Activated CD4-positive, alpha-beta T cell treated with anti-CD3 and anti-CD28 coated beads, Interleukin-2, amount 50 U/mL, for 16 hours (primary cell): ENCODE data around the gene TFPI2.

Source experiments
- DNase-seq: peaks from one replicate; pipeline ENCODE4 v3.0.0-alpha.2; 2020

TFPI2 gene

GRCh38 chr7:93902777-93903423, 12.3 kb upstream of the TFPI2 start:
- DNase-seq = no peak

GRCh38 chr7:93897680-93898079, 7.1 kb upstream of the TFPI2 start:
- DNase-seq = no peak

- no peak for DNase-seq
These were observed 5.5 kb upstream of the TFPI2 start for GRCh38 chr7:93895859-93896600.

GRCh38 chr7:93894966-93895640, 4.5 kb upstream of the TFPI2 start:
- DNase-seq = no peak

GRCh38 chr7:93894426-93894825, 3.9 kb upstream of the TFPI2 start:
- DNase-seq = no peak

- DNase-seq = no peak
These were observed 501 bp downstream of the TFPI2 start for GRCh38 chr7:93890041-93890463.

GRCh38 chr7:93889261-93889660, 1.3 kb downstream of the TFPI2 start:
- DNase-seq = no peak

GRCh38 chr7:93884541-93884940, 6.0 kb downstream of the TFPI2 start:
- DNase-seq = no peak

GRCh38 chr7:93883917-93884345, 6.6 kb downstream of the TFPI2 start:
- DNase-seq = no peak

GRCh38 chr7:93883078-93883916, 7.3 kb downstream of the TFPI2 start:
- no peak for DNase-seq

- no peak for DNase-seq
These were observed 8.1 kb downstream of the TFPI2 start for GRCh38 chr7:93882468-93882867.

GRCh38 chr7:93879356-93879755, 11.2 kb downstream of the TFPI2 start:
- no peak for DNase-seq

GRCh38 chr7:93877742-93878141, 12.8 kb downstream of the TFPI2 start:
- DNase-seq = no peak

- no peak for DNase-seq
These were observed 16.5 kb downstream of the TFPI2 start for GRCh38 chr7:93873998-93874574.

GRCh38 chr7:93866886-93867285, 23.7 kb downstream of the TFPI2 start:
- no peak for DNase-seq

- no peak for DNase-seq
These were observed 27.9 kb downstream of the TFPI2 start for GRCh38 chr7:93862651-93863050.

- no peak for DNase-seq
These were observed 29.1 kb downstream of the TFPI2 start for GRCh38 chr7:93861325-93861949.

GRCh38 chr7:93860261-93860660, 30.3 kb downstream of the TFPI2 start:
- no peak for DNase-seq

- DNase-seq = no peak
These were observed 31.7 kb downstream of the TFPI2 start for GRCh38 chr7:93858857-93859256.

GRCh38 chr7:93856323-93856722, 34.2 kb downstream of the TFPI2 start:
- DNase-seq = peak; percentile 55

GRCh38 chr7:93855797-93856196, 34.8 kb downstream of the TFPI2 start:
- no peak for DNase-seq

GRCh38 chr7:93854480-93854879, 36.1 kb downstream of the TFPI2 start:
- no peak for DNase-seq
